Measurements from ENCODE around the gene EIF4A3.

The EIF4A3 gene

DNA sequence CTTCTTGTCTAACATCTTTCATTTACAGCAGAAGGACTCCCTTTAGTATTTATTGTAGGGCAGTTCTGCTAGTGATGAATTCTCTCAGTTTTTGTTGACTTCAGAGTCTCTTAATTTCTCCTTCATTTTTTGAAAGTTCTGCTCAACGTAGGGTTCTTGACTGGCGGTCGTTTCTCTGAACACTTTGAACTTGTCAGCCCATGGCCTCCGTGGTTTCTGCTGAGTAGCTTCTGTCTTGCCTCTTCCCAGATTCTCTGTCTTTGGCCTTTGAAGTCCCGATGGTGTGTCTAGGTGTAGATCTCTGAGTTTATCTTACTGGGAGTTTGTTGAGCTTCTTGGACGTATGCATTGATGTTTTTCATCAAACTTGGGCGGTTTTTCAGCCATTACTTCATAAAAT, 32.2 kb downstream of the EIF4A3 start:
- no peak for DNase-seq (ENCODE audit: low read depth)
- TF ChIP-seq, protein P1, sequence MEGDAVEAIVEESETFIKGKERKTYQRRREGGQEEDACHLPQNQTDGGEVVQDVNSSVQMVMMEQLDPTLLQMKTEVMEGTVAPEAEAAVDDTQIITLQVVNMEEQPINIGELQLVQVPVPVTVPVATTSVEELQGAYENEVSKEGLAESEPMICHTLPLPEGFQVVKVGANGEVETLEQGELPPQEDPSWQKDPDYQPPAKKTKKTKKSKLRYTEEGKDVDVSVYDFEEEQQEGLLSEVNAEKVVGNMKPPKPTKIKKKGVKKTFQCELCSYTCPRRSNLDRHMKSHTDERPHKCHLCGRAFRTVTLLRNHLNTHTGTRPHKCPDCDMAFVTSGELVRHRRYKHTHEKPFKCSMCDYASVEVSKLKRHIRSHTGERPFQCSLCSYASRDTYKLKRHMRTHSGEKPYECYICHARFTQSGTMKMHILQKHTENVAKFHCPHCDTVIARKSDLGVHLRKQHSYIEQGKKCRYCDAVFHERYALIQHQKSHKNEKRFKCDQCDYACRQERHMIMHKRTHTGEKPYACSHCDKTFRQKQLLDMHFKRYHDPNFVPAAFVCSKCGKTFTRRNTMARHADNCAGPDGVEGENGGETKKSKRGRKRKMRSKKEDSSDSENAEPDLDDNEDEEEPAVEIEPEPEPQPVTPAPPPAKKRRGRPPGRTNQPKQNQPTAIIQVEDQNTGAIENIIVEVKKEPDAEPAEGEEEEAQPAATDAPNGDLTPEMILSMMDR (IDR thresholded peaks at IDR 0.05; ENCODE audit: low read depth, low read length, missing control alignments) = no peak

GRCh38 chr17:80113033-80113484, 33.9 kb downstream of the EIF4A3 start:
- TF ChIP-seq, protein P1 (IDR thresholded peaks at IDR 0.05; ENCODE audit: low read depth, low read length, missing control alignments) = no peak

More for the DNA sequence above, 32.2 kb downstream of the EIF4A3 start:
- H3K4me3 ChIP-seq (ENCODE audit: low read depth, low read length) = no peak overlapping the region

GRCh38 chr17:80112471-80113032, 34.4 kb downstream of the EIF4A3 start:
- no peak overlapping the region for H3K4me3 ChIP-seq (ENCODE audit: low read depth, low read length)
- no peak for DNase-seq (ENCODE audit: low read depth)
- TF ChIP-seq, protein P1 (IDR thresholded peaks at IDR 0.05; ENCODE audit: low read depth, low read length, missing control alignments) = no peak

More at GRCh38 chr17:80113033-80113484, 33.9 kb downstream of the EIF4A3 start:
- DNase-seq (ENCODE audit: low read depth) = no peak
- no peak overlapping the region for H3K4me3 ChIP-seq (ENCODE audit: low read depth, low read length)

- H3K4me3 ChIP-seq (ENCODE audit: low read depth, low read length) = no peak overlapping the region
- TF ChIP-seq, protein P1 (IDR thresholded peaks at IDR 0.05; ENCODE audit: low read depth, low read length, missing control alignments) = no peak
- DNase-seq (ENCODE audit: low read depth) = no peak
Observed at GRCh38 chr17:80111702-80112470, 35.0 kb downstream of the EIF4A3 start.

DNA sequence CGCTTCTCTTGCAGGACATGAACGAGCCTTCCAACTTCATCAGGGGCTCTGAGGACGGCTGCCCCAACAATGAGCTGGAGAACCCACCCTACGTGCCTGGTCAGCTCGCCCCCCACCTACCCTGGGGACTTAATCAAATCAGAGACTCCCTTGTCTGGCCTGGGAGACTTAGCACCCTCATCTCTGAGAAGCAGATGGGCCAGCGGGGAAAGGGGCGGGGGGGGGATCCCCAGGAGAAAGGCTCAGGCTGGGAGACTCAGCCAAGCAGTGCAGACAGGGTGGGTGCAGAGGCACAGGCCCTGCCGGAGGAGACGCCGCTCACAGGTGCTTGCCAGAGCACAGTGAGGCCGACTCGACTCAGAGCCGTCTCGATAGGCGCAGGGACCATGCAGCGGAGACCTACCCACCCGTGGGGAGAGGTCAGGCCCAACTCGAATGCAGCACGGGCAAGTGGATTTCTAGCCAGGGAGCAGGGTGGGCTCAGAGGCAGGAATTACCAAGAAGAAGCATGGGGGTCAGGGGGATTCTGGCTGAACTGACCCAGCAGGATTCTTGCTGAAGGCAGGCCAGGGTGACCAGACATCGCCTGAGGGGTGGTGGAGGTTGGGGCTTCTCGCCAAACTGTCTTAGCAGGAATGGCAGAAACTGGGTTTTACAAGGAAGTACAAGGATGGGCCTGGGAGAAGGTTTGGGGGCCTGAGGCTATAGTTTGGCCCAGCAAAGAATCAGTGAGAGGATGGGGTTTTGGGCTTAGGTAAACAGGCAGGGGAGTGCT, 35.8 kb downstream of the EIF4A3 start:
- no peak for DNase-seq (ENCODE audit: low read depth)
- TF ChIP-seq, protein P1 (IDR thresholded peaks at IDR 0.05; ENCODE audit: low read depth, low read length, missing control alignments) = no peak
- H3K4me3 ChIP-seq (ENCODE audit: low read depth, low read length) = no peak overlapping the region

DNA sequence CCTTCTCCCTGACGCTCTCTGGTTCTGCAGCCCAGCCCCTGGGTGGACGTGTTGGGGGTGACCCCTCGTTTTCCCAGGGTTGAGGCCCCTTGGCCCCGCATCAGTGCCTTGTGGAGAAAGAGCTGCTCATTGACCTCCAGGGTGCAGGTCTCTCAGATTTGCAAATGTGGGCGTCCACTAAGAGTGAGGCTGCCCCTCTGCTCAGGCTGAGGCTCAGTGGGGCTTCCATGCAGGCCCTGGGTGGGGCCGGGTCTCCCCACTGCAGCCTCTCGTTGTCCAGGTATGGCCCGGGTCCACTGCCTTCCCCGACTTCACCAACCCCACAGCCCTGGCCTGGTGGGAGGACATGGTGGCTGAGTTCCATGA, 36.5 kb downstream of the EIF4A3 start:
- H3K4me3 ChIP-seq (ENCODE audit: low read depth, low read length) = no peak overlapping the region
- TF ChIP-seq, protein P1 (IDR thresholded peaks at IDR 0.05; ENCODE audit: low read depth, low read length, missing control alignments) = no peak

More for the DNA sequence above, 36.5 kb downstream of the EIF4A3 start:
- no peak for DNase-seq (ENCODE audit: low read depth)
